GM18519 (cell line): ENCODE results near the gene PRKRIP1.
"Not testable (repeated sequence)": the region's sequence is repeated elsewhere in the genome, so short reads cannot be mapped to it uniquely, and the experiment has no call there.

ENCODE experiments used
- ATAC-seq: cut with Tn5 transposase; IDR thresholded peaks from one replicate; pipeline ENCODE4 v1.9.1; 2021; ENCODE audit warnings: mild to moderate bottlenecking, moderate library complexity; ENCODE audit not compliant: unreplicated experiment, low FRiP score

Gene PRKRIP1

GRCh38 chr7:102474116-102474515 lies 78.0 kb downstream of the PRKRIP1 start:
- not testable (repeated sequence) for ATAC-seq

- not testable (repeated sequence) for ATAC-seq
Observed at GRCh38 chr7:102474736-102475435, 78.7 kb downstream of the PRKRIP1 start.
